Forelimb muscle (tissue), 1 donor: Measurements from ENCODE around the gene KIAA1586. TPM values are rescaled to one million over a fixed set of nuclear protein-coding genes. Genes with fewer than 3 reads are reported as not detected.
"Not testable (repeated sequence)": the region's sequence is repeated elsewhere in the genome, so short reads cannot be mapped to it uniquely, and the experiment has no call there.

Experiments
- DNase-seq: peaks from one replicate; pipeline ENCODE4 v3.0.0-alpha.2; 2013; ENCODE audit warnings: low read depth
- polyA plus RNA-seq: library from polyadenylated mRNA; unstranded; fragments of 120-200 nt; gene quantifications from one replicate; pipeline ENCODE4 v1.2.1, GENCODE V29; 2013; ENCODE audit not compliant: insufficient read length

Gene KIAA1586
- polyA plus RNA-seq, 1 donor: 12.7 TPM

- not testable (repeated sequence) for DNase-seq
Measured at GRCh38 chr6:57047257-57047585, 728 bp downstream of the KIAA1586 start.

- DNase-seq: not testable (repeated sequence)
Measured at GRCh38 chr6:57047859-57048258, 1.4 kb downstream of the KIAA1586 start.

GRCh38 chr6:57048577-57048976 is 2.1 kb downstream of the KIAA1586 start:
- DNase-seq: no peak

- no peak for DNase-seq
Measured at GRCh38 chr6:57063847-57064246, 17.4 kb downstream of the KIAA1586 start.

GRCh38 chr6:57064809-57065208 is 18.3 kb downstream of the KIAA1586 start:
- no peak for DNase-seq

- DNase-seq: no peak
Measured at GRCh38 chr6:57068061-57068460, 21.6 kb downstream of the KIAA1586 start.

GRCh38 chr6:57069228-57069627 is 22.7 kb downstream of the KIAA1586 start:
- no peak for DNase-seq

- DNase-seq: no peak
Measured at GRCh38 chr6:57069920-57070331, 23.4 kb downstream of the KIAA1586 start.

GRCh38 chr6:57072108-57072507 is 25.6 kb downstream of the KIAA1586 start:
- no peak for DNase-seq

- no peak for DNase-seq
Measured at GRCh38 chr6:57074383-57074782, 27.9 kb downstream of the KIAA1586 start.

- no peak for DNase-seq
Measured at GRCh38 chr6:57075092-57075491, 28.6 kb downstream of the KIAA1586 start.

- no peak for DNase-seq
Measured at GRCh38 chr6:57078531-57079207, 32.2 kb downstream of the KIAA1586 start.

- no peak for DNase-seq
Measured at GRCh38 chr6:57085471-57085870, 39.0 kb downstream of the KIAA1586 start.

GRCh38 chr6:57086843-57087242 is 40.4 kb downstream of the KIAA1586 start:
- DNase-seq: no peak

GRCh38 chr6:57087916-57088315 is 41.4 kb downstream of the KIAA1586 start:
- DNase-seq: no peak

- DNase-seq: no peak
Measured at GRCh38 chr6:57089265-57089664, 42.8 kb downstream of the KIAA1586 start.

- DNase-seq: peak; percentile 87
Measured at GRCh38 chr6:57089687-57090457, 43.4 kb downstream of the KIAA1586 start, which contains the start of gene ZNF451. Gene ZNF451 (plus strand): TSS chr6:57090188. CDS start chr6:57090254, 66 bp downstream.

GRCh38 chr6:57090458-57091067 is 44.1 kb downstream of the KIAA1586 start:
- not testable (repeated sequence) for DNase-seq

- DNase-seq: not testable (repeated sequence)
Measured at GRCh38 chr6:57091375-57091774, 44.9 kb downstream of the KIAA1586 start.

- DNase-seq: no peak
Measured at GRCh38 chr6:57094689-57095088, 48.2 kb downstream of the KIAA1586 start.

- DNase-seq: no peak
Measured at GRCh38 chr6:57097596-57097995, 51.1 kb downstream of the KIAA1586 start.

- DNase-seq: no peak
Measured at GRCh38 chr6:57102976-57103375, 56.5 kb downstream of the KIAA1586 start.

- no peak for DNase-seq
Measured at GRCh38 chr6:57104336-57104735, 57.8 kb downstream of the KIAA1586 start.
